GM18873 (cell line): ENCODE results near the gene PRKCA.

Source experiments
- ATAC-seq: cut with Tn5 transposase; IDR thresholded peaks from one replicate; pipeline ENCODE4 v1.9.1; 2021; ENCODE audit warnings: mild to moderate bottlenecking, moderate library complexity, moderate number of reproducible peaks; ENCODE audit not compliant: unreplicated experiment, low FRiP score

PRKCA gene

DNA sequence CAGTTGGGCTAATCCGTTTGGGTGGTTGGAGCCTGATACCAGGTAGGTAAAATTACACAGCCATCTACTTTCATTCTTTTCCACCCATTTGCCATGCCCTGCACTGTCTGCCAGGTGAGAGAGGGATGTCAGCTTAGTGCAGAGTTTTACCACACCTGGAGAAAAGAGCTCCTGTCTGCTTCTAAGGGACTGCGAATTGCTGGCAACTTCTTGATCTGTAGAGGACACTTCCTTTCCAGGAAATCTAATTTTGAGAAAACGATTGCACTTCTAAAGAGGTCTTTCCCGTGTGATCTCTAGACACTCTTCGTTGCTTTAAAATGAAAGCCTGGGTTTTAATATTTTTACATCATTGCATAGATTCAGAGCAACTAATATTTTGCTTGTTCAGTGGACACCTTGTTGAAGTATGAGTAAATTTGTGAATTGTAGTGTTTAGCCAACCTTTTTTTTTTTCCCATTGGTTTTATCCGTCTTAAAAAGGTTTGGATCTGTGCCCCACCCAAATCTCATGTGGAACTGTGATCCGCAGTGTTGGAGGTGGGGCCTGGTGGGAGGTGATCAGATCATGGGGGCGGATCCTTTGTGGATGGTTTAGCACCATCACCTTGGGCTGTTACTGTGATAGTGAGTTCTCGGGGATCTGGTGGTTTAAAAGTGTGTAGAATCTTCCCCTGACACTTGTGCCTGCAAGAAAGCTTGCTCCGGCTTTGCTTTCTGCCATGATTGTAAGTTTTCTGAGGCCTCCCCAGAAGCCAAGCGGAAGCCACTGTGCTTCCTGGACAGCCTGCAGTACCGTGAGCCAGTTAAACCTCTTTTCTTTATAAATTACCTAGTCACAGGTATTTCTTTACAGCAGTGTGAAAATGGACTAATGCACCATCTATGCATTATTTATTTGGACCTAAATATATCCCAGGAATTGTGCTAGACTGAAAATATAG lies 104.6 kb downstream of the PRKCA start:
- no peak for ATAC-seq

DNA sequence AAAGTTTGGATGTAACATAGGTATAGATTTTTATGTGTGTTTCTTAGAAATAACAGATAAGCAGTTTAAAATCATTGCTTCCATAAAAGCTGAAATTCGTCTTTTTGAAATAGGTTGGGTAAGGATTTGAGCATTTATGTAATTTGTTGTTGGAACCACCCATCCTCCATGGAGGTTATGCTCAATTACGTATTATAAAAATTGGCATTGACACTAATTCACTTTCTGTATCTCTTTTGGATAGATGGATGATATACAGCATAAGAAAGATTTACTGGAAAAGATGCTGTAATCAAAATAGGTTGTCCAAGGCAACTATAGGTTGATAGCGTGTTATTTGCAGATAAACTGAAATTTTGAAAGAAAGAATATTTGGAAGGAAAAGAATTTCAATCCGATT lies 105.5 kb downstream of the PRKCA start:
- ATAC-seq: no peak

DNA sequence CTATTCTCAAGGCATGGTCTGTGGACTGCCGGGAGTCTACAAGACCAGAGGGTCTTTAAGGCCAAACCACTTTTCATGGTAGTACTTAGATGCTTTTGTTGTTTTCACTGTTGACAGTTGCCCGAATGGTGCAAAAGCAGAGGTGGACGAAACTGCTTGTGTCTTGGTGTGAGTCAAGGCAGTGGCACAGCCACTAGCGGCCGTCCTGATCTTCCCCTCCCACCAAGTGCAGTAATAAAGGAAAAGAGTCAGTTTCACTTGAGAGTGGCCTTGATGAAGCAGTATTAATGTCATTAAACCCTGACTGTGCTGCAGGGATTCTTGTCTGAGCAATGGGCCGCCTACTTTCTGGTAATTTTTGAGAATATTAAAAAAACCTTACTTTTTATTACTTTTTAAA lies 109.1 kb downstream of the PRKCA start:
- no peak for ATAC-seq

DNA sequence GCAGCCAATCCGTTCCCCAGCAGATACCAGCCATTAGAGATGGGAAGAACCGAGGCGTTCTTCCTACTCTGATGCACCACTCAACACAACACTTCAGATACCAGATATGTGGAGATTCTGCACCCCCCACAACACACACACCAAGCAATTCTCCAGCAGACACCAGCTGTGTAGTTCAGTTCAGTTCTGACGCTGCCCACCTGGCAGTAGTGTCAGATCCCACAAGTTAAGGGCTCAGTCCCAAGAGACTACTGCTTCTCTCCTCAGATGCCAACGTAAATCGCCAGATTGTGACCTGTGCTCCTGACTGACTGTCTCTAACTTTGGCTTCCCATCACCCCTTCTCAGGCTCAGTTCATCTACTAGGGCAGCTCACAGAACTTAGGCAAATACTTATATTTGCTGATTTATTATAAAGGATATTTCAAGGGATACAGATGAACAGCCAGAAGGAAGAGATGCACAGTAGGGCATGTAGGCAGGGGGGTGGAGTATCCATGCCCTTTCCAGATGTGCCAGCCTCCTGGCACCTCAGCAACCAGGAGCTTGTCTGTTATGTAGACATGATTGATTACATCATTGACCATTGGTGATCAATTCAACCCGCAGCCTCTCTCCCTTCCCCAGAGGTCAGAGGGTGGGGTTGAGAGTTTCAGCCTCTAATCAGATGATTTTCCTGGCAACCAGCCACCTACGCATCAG lies 110.6 kb downstream of the PRKCA start:
- ATAC-seq: no peak

DNA sequence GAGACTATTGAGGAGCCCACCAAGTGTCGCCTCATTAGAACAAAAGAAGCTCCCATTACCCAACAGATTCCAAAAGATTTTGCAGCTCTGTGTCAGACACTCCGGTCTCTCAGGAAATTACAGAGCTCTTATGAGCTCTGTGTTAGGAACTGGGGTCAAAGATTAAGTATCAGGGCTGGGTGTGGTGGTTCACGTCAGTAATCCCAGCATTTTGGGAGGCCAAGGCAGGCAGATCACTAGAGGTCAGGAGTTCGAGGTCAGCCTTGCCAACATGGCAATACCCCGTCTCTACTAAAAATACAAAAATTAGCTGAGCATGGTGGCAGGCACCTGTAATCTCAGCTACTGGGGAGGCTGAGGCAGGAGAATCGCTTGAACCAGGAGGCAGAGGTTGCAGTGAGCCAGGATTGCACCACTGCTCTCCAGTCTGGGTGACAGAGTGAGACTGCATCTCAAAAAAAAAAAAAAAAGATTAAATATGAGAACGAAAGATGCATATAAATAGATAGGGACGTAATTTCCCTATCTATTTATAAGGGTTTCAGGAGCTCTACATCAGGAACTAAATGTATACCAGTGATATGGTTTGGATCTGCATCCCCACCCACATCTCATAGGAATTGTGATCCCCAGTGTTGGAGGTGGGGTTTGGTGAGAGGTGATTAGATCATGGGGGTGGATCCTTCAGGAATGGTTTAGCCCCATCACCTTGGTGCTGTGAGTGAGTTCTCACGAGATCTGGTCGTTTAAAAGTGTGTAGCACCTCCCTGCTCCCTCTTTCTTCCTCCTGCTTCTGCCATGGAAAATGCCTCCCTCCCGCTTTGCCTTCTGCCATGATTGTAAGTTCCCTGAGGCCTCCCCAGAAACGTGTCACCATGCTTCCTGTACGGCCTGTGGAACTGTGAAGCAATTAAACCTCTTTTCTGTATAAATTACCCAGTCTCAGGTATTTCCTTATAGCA lies 111.4 kb downstream of the PRKCA start:
- ATAC-seq: no peak

DNA sequence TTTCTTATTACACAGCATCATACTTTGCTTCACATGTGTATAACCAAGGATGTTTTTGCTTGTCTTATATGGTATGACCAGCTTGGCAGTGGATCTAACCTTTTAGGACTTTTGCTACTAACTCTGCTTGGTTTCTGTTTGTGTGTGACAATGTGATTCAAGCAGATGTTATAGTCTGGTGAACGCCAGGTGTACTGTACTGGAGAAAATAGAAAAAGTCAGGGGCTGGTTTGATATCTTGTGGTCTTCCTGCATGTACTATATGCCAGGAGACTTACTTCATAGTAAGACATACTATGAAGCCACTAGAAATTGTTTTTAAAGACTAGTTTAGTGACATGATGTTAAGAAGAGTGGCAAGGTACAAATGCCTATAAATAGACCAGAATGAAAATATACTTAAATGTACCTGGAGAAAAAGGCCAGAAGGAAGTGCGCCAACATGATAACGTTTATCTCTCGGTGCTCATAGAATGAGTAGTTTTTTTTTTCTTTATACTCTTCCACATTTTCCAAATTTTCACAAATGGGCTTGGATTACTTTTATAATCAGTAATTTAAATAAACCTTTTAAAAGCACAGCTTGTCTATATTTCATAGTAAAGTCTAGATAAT lies 112.3 kb downstream of the PRKCA start:
- no peak for ATAC-seq

DNA sequence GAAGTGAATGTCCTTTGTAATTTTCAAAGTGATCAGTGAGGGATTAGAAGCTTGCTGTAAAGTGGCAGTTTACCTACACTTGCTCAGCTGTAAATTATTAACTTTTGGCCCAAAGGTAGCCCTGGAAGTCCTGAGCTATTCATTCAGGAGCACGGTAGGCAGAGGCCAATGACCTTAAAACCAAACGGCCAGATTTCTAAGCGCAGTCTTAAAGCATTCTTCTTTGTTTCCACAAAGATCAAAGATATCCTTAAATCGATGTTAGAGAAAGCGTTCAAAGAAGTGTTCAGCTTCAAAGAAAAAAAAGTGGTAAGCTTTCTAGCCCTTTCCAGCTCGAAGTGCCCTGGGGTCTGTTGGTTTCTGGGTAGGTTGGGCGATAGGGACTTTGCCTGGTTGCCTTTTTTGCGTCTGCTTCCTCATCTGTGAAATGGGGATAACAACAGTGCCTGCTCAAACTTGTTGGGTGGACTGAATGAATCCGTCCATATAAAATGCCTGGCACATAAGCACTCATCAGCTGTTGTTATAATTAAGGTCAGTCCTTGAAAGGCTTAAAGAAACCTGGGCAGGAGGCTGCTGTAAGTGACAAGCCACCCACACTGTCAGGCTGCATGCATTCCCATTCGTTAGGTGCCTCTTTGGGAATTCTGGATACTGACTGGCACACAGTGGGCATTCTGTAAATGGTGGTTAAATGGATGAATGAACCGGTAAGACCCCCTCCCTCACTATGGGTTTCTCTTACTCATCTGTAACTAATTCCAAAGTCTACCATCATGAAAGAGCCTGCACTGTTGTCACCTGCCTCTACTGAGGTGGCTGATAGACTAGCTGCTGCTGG lies 113.2 kb downstream of the PRKCA start:
- no peak for ATAC-seq

DNA sequence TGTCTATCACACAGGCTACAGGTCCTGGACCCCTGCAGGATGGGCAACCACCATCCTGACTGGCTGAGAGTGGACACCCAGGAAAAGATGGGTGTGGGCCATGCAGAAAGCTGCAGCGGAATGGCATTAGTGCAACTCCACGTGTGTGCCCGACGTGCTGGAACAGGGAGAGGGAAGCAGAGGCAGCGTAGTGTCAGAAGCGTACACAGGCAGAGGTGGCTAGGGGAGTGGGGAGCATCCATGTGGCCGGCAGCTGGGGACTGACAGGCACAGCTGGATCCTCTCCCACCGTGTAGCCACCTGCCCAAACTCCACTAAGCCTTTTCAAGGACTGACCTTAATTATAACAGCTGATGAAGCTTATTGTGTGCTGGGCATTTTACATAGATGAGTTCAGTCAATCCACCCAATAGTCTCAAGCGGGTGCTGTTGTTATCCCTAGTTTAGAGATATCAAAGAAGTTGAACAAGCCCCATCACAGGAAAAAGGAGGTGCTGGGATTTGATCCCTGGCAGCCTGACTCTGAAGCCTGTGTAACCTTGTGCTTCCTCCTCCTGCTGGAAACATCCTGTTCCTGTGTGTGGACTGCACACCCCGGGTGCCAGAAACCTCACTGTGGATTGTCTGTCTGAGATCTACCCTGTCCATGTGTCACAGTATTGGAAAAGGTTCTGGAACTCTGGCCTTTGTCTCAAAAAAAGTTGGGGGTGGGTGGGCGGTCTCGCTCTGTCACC lies 114.0 kb downstream of the PRKCA start:
- no peak for ATAC-seq

DNA sequence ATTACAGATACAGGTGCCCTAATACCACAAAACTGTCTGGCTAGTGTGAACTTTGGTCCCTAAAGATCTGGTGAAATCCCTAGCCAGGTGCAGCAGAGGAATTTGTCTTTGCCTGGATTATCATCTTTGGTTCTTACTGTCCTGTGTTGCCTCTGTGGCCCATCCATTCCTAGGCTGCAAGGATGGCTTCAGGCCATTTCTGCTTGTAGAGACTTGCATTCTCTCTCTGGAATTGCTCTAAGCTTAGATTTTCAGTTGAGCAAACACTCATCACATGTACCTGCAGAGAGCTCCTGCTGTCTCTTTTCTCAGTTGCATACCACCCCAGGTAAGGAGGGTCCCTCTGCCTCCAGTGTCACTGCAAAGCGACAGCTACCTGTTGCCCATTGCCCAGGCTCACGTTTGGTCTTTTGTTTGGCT lies 114.9 kb downstream of the PRKCA start:
- no peak for ATAC-seq

DNA sequence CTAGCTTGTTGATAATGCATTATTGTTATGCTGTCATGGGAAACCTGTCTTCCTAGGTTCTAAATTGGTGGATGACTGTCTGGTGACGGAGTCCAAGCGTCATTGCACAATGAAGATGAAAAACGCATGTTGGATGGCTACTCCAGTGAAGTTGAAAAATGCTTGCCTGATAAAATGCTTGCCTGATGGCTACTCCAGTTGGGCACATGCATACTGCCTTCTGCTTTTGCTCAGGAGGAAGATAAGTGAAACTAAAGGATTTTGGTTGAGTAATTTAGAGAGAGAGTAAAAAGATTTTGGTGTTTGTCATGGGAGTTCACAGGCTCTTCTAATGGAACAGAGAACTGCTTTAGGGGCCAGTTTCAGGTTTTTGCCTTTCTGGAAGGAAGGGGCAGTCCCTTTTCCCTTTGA lies 118.6 kb downstream of the PRKCA start:
- ATAC-seq: no peak

DNA sequence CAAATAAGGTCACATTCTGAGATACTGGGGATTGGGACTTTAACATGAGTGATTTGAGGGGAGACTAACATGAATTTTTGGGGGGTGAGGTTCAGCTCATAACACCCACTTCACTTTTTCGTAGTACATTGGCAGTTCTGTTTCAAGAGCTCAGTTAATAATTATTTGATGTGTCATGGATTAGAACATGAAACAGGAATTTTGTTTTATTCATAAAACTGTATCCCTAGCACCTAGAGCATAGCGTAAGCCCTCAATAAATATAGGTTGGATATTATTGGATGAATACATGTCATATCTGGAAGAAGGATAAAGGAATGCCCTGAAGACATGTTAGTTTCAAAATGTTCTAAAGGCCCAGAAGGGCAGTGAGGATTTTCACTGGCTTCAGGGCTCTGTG lies 119.8 kb downstream of the PRKCA start:
- ATAC-seq: no peak

DNA sequence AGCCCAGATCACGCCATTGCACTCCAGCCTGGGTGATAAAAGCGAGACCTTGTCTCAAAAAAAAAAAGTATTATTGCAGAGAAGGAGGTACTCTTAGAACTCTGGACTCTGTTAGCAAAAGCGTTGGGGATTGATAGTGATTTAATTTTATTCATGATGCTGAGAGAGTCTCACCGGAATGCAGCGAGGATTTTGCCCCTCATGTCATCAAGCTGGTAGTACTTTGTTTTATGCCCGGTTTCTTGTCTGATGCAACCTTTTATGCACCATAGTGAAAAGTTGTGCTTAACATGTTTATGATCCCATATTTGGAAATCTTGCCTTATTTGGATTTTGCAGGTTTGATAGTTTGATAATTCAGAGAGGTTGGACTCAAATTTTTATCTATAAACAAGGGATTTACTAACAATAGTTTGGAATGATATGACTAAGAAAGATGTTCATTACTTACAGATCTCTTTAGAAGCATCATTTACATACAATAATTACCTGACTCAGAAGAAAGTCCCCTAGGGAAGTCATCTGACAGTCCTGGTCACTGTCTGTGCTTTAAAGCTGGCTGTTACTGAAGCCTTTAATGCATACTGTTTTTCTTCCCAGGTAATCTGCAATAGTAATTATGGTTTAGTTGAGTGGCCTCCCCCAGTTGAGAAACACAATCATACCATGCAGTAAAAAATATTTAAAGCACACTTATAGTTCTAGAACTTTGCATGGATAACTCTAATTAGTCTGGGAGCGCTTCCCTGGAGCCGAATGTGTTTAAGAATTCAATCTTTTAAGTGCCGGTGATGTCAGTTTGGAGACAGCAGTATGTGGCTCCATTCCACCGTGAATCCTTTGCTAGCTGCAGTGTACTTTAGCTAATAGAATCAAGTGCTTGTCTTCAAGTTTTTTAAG lies 120.9 kb downstream of the PRKCA start:
- ATAC-seq: no peak

DNA sequence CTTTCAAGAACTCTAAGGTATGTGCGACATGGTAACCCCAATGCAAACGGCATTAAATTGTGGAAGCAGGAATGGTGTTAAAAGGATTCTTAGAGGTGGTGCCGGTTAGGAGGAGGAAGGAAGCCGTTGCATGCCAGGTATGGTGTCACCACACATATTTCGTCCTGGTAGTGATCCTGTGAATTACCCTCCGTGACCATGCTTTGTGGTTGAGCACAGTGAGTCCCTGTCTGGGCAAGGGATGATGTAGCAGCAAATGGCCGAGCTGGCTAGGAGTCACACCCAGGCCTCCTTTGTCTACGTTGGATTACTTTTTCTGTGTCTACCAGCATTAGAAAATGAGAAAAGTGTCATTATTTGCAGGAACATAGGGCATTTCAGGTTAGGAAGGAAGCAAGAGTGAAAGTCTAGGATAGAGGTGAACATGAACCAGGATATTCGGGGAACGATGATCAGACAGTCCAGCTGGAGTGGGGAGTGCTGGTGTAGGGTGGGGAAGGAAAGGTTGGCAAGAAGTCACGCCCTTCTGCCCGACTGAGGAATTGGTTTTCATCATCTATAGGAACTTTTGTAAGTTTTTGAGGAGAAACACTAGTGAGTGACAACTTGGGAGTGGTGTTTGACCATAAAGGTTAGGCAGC lies 123.5 kb downstream of the PRKCA start:
- no peak for ATAC-seq

DNA sequence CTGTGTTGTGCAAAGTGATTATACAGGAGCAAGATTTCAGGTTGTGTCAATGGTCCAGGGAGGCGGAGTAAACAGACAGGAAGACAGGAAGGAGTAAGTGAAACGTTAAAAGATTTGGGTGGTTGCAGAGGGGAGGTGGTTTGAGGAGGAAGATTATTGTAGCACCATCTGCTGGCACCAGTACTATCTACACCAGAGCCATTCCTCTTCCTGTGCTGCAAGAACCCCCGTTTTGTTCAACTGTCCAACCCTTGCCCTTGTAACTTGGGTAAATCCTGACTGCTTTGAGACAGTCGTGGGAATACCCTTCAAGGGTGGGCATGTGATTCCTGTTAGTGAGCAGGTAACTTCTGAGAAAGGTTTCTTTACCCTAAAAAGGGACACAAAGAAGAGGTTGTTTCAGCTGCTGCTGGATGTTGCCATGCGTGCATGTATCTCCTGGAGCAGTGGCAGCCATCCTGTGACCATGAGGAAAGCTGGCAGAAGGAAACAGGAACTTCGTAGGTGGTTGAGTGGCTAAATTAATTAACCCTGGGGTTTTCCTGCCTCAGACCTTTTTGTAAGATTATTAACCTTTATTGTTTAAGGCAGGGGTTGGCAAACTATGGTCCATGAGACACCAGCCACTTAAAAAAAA lies 124.1 kb downstream of the PRKCA start:
- ATAC-seq: no peak

DNA sequence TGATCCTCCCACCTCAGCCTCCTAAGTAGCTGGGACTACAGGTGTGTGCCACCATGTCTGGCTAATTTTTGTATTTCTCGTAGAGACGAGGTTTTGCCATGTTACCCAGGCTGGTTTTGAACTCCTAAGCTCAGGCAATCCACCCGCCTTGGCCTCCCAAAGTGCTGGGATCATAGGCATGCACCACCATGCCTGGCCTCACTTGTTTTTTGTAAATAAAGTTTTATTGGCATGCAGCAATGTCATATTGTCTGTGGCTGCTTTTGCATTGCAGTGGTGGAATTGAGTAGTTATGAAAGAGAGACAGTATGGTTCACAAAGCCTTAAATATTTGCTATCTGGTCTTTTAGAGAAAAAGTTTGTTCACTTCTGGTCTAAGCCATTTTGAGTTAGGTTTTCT lies 124.7 kb downstream of the PRKCA start:
- ATAC-seq: no peak

DNA sequence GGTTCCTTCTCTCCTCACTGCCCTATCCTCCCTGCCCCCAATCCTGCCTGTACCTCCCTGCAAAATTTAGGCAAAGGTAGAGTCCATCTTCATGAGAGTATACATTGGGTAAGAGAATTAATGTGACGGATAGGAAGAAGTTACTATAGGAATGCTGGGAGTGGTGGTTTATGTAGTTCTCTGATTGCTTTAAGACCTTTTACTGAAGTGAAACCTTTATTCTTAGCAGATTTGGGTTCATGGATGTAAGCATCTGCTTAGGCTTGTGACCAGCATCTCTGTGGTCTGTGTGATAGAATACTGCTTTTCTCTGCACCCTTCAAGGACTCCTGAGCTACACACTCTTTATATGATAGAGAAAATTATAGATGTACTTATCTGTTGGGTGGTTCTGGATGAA lies 127.3 kb downstream of the PRKCA start:
- ATAC-seq: no peak
